Activated CD8-positive, alpha-beta T cell treated with anti-CD3 and anti-CD28 coated beads for 36 hours (primary cell): ENCODE data around the gene TNFRSF6B. TPM values are rescaled to one million over a fixed set of nuclear protein-coding genes. Genes with fewer than 3 reads are reported as not detected.
"Not testable (repeated sequence)": the region's sequence is repeated elsewhere in the genome, so short reads cannot be mapped to it uniquely, and the experiment has no call there.

ENCODE experiments used
- ATAC-seq: fragments of 200-7000 bp; cut with Tn5 transposase; one replicate; pipeline ENCODE4 v1.10.0; 2021; ENCODE audit warnings: mild to moderate bottlenecking, moderate library complexity
- CTCF ChIA-PET: fragments of 350-600 bp; sonication (Branson Sonifier 250); formaldehyde crosslinking; loops from one replicate; lab custom pipeline; 2021; ENCODE audit warnings: antibody characterized with exemption; lab: Charles Lee
- POLR2A ChIA-PET: fragments of 350-600 bp; sonication (Branson Sonifier 250); formaldehyde crosslinking; loops from one replicate; lab custom pipeline; 2021; ENCODE audit warnings: antibody characterized with exemption; lab: Charles Lee
- DNase-seq: peaks from one replicate; pipeline ENCODE4 v3.0.0-alpha.2; 2020
- H3K27ac Mint-ChIP-seq: one replicate; pipeline ENCODE4 v1.8.0; 2021; ENCODE audit warnings: mild to moderate bottlenecking, mixed read lengths
- H3K27me3 Mint-ChIP-seq: one replicate; pipeline ENCODE4 v1.8.0; 2021; ENCODE audit warnings: mixed read lengths
- H3K36me3 Mint-ChIP-seq: one replicate; pipeline ENCODE4 v1.8.0; 2021; ENCODE audit warnings: low read depth, mixed read lengths
- H3K4me1 Mint-ChIP-seq: one replicate; pipeline ENCODE4 v1.8.0; 2021; ENCODE audit warnings: low read depth, mixed read lengths
- H3K4me3 Mint-ChIP-seq: one replicate; pipeline ENCODE4 v1.8.0; 2021; ENCODE audit warnings: mild to moderate bottlenecking, moderate library complexity, mixed read lengths
- H3K9me3 Mint-ChIP-seq: one replicate; pipeline ENCODE4 v1.8.0; 2021; ENCODE audit warnings: mixed read lengths
- intact Hi-C: fragments of 100-400 bp; cut with micrococcal nuclease; formaldehyde crosslinking; loops from one replicate; pipeline ENCODE4 v1.10.0; 2022
- total RNA-seq, 2 experiments: library from RNA; stranded (reverse); gene quantifications; one replicate each; pipeline ENCODE4 v1.2.3, GENCODE V29; 2021
- TF ChIP-seq, protein P1 (sequence below): fragments of 200-600 bp; IDR thresholded peaks from one replicate; pipeline ENCODE4 v1.8.0; 2022; ENCODE audit warnings: antibody characterized with exemption, mild to moderate bottlenecking

The TNFRSF6B gene
- total RNA-seq, 2 experiments from 2014 or later, result not detected

GRCh38 chr20:63665708-63666107 lies 30.7 kb upstream of the TNFRSF6B start:
- ChIA-PET POLR2A (no interaction called here), CTCF (no interaction called here)
- no peak overlapping the region for H3K27ac Mint-ChIP-seq
- H3K36me3 Mint-ChIP-seq, result peaks cover 20% of the 10 kb centered on the region
- H3K9me3 Mint-ChIP-seq, result no peaks in the 10 kb centered on the region
- H3K4me3 Mint-ChIP-seq, result no peak overlapping the region
- intact Hi-C loops, result no loop called here
- ATAC-seq, result no peak
- no peaks in the 10 kb centered on the region for H3K4me1 Mint-ChIP-seq
- H3K27me3 Mint-ChIP-seq, result no peaks in the 10 kb centered on the region
- TF ChIP-seq, protein P1, sequence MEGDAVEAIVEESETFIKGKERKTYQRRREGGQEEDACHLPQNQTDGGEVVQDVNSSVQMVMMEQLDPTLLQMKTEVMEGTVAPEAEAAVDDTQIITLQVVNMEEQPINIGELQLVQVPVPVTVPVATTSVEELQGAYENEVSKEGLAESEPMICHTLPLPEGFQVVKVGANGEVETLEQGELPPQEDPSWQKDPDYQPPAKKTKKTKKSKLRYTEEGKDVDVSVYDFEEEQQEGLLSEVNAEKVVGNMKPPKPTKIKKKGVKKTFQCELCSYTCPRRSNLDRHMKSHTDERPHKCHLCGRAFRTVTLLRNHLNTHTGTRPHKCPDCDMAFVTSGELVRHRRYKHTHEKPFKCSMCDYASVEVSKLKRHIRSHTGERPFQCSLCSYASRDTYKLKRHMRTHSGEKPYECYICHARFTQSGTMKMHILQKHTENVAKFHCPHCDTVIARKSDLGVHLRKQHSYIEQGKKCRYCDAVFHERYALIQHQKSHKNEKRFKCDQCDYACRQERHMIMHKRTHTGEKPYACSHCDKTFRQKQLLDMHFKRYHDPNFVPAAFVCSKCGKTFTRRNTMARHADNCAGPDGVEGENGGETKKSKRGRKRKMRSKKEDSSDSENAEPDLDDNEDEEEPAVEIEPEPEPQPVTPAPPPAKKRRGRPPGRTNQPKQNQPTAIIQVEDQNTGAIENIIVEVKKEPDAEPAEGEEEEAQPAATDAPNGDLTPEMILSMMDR, result no peak
- DNase-seq, result no peak

GRCh38 chr20:63667858-63668257 lies 28.6 kb upstream of the TNFRSF6B start:
- ATAC-seq (no peak), DNase-seq (no peak)
- no peaks in the 10 kb centered on the region for H3K9me3 Mint-ChIP-seq
- TF ChIP-seq, protein P1, result no peak
- POLR2A ChIA-PET, result interaction anchor here (1.8 kb wide), 1 partner anchor 19 kb away, joined by 5 read pairs; no protein-coding TSS in a partner anchor
- H3K36me3 Mint-ChIP-seq, result peaks cover 16% of the 10 kb centered on the region
- no peaks in the 10 kb centered on the region for H3K27me3 Mint-ChIP-seq
- intact Hi-C loops, result no loop called here
- CTCF ChIA-PET, result interaction anchor here (1.4 kb wide), 1 partner anchor 10 kb away, joined by 3 read pairs; the partner anchor contains the start of gene RTEL1
- no peak overlapping the region for H3K27ac Mint-ChIP-seq
- H3K4me1 Mint-ChIP-seq, result no peaks in the 10 kb centered on the region
- H3K4me3 Mint-ChIP-seq, result no peak overlapping the region

GRCh38 chr20:63668351-63668750 lies 28.1 kb upstream of the TNFRSF6B start:
- TF ChIP-seq, protein P1, result no peak
- intact Hi-C loops, result no loop called here
- H3K27ac Mint-ChIP-seq, result no peak overlapping the region
- no peaks in the 10 kb centered on the region for H3K9me3 Mint-ChIP-seq
- no peaks in the 10 kb centered on the region for H3K4me1 Mint-ChIP-seq
- CTCF ChIA-PET, result interaction anchor here (1.4 kb wide), 1 partner anchor 10 kb away, joined by 3 read pairs; the partner anchor contains the start of gene RTEL1
- H3K36me3 Mint-ChIP-seq, result peaks cover 16% of the 10 kb centered on the region
- DNase-seq, result no peak
- H3K4me3 Mint-ChIP-seq, result no peak overlapping the region
- POLR2A ChIA-PET, result interaction anchor here (0.8 to 1.8 kb wide), 2 partner anchors 14 to 19 kb away, joined by 3 to 5 read pairs; no protein-coding TSS in a partner anchor
- no peak for ATAC-seq
- H3K27me3 Mint-ChIP-seq, result no peaks in the 10 kb centered on the region

GRCh38 chr20:63671695-63672094 lies 24.8 kb upstream of the TNFRSF6B start:
- H3K4me1 Mint-ChIP-seq, POLR2A ChIA-PET, CTCF ChIA-PET, H3K27ac Mint-ChIP-seq, ATAC-seq, H3K4me3 Mint-ChIP-seq, DNase-seq, intact Hi-C loops, H3K27me3 Mint-ChIP-seq, H3K9me3 Mint-ChIP-seq: not testable (repeated sequence)
- H3K36me3 Mint-ChIP-seq, result peaks cover 26% of the 10 kb centered on the region

- POLR2A ChIA-PET, result no interaction called here
- intact Hi-C loops, result no loop called here
- H3K27me3 Mint-ChIP-seq, result no peaks in the 10 kb centered on the region
- H3K27ac Mint-ChIP-seq, result no peak overlapping the region
- H3K36me3 Mint-ChIP-seq, result peaks cover 28% of the 10 kb centered on the region
- no peaks in the 10 kb centered on the region for H3K9me3 Mint-ChIP-seq
- CTCF ChIA-PET, result interaction anchor here (0.7 kb wide), 1 partner anchor 303 kb away, joined by 4 read pairs; no protein-coding TSS in a partner anchor
- DNase-seq (no peak), ATAC-seq (no peak)
- H3K4me3 Mint-ChIP-seq, result no peak overlapping the region
- no peaks in the 10 kb centered on the region for H3K4me1 Mint-ChIP-seq
- TF ChIP-seq, protein P1, result no peak
These were observed 23.8 kb upstream of the TNFRSF6B start for GRCh38 chr20:63672666-63673065.
